Omental fat pad (tissue), 4 donors: ENCODE measurements around the gene GDPD4. TPM values are rescaled to one million over a fixed set of nuclear protein-coding genes. Genes with fewer than 3 reads are reported as not detected.

Source experiments
- ATAC-seq: fragments of 150-250 bp; one replicate; pipeline ENCODE4 v1.9.1; 2016; ENCODE audit warnings: mild to moderate bottlenecking, moderate library complexity; ENCODE audit not compliant: low FRiP score
- DNase-seq: peaks from one replicate; pipeline ENCODE4 v3.0.0-alpha.2; 2019; ENCODE audit warnings: low spot score
- CTCF ChIP-seq, 3 donors: fragments of 450-650 bp; IDR thresholded peaks; one replicate each; pipeline ENCODE4 v1.5.1; 2016 to 2017; ENCODE audit warnings: antibody characterized with exemption in 3 of 3, mild to moderate bottlenecking in 3 of 3, moderate library complexity in 2 of 3
- total RNA-seq, 4 donors: library from RNA; depleted of rRNA; stranded (reverse); fragments of >200 nt; gene quantifications; one replicate each; pipeline ENCODE4 v1.1.0, GENCODE V29; 2016

Gene GDPD4
- total RNA-seq, 4 donors from 2014 or later, result not detected

DNA sequence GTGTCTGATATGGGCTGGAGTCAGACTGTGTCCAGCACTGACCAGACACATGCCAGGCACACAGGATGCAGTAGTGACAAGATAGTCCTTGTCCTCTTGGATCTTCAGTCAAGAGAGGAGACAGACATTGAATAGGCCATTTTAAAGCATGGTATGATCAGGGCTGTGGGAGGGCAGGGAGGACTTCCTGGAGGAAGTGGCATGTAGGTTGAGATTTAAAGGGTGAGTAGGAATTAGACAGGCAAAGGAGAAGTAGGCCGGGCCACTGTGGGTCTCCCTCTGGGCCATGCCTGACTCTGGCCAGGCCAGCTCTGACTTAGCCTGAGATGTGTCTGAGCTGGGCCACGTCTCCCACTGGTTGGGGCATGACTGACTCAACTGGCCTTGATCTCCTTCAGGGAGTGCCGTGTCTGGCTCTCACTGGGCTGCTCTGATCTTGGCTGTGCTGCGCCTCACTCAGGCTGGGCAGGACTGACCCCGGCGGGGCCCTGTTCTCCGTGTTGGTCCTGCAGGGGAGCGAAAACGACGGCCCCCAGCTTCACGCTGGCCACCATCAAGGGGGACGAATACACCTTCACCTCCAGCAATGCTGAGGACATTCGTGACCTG, 102.2 kb downstream of the GDPD4 start:
- no peak for TF ChIP-seq CTCF (IDR thresholded peaks at IDR 0.05)
- no peak for ATAC-seq
- DNase-seq, result no peak

DNA sequence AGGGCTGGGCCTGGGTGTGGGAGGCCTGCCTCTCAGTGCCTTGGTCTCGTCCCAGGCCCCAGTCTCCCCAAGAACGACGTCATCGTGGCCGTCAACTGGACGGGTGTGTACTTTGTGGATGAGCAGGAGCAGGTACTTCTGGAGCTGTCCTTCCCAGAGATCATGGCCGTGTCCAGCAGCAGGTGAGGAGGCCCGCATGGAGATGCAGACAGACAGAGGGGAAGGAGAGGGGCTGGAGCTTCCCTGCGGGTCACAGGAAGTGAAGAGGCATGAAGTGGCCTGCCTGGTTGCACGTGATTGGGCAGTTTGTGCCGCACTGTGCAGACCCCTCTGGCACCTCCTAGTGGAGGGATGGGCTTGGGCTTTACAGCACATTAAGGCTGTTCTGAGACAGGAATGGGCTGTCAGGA, 103.0 kb downstream of the GDPD4 start:
- no peak for ATAC-seq
- peak; percentile 21 for DNase-seq
- no peak for TF ChIP-seq CTCF (IDR thresholded peaks at IDR 0.05)

DNA sequence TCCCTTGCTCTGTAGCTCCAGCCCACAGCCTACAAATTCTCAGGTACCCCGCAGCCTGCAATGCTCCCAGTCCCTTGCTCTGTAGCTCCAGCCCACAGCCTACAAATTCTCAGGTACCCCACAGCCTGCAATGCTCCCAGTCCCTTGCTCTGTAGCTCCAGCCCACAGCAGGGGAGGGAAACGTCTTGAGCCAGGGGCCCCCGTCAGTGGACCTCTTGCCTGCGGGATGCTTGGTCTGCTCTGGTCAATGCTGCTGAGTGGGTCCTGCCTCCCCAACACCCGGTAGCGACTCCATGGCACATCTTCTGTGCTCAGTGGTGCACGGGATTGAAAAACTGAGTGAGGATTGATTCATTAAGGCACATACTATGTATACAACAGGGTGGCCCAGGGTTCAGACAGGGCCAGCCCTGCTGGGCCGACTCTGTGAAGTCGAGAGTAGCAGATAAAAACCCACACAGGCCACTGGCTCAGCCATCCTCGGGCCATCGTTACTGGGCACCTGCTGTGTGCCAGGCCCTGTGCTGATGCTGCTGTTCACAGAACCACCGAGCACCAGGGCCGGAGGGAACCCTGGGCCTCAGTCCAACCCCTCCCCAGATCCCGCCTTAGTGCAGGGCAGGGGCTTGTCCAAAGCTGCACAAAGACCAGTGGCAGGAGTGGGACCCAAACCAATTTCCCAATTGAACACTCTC, 103.7 kb downstream of the GDPD4 start:
- TF ChIP-seq CTCF (IDR thresholded peaks at IDR 0.05), result no peak
- DNase-seq, result no peak
- no peak for ATAC-seq

GRCh38 chr11:77196961-77197360, 104.5 kb downstream of the GDPD4 start:
- TF ChIP-seq CTCF (IDR thresholded peaks at IDR 0.05), result no peak
- DNase-seq (peak; percentile 10), ATAC-seq (no peak)

GRCh38 chr11:77195071-77195755, 106.3 kb downstream of the GDPD4 start:
- DNase-seq, result no peak
- no peak for TF ChIP-seq CTCF (IDR thresholded peaks at IDR 0.05)
- ATAC-seq, result peak; percentile 20

GRCh38 chr11:77193911-77194830, 107.3 kb downstream of the GDPD4 start:
- DNase-seq (no peak), ATAC-seq (no peak)
- no peak for TF ChIP-seq CTCF (IDR thresholded peaks at IDR 0.05)
